Measurements from ENCODE around the gene C9orf85. TPM values are rescaled to one million over a fixed set of nuclear protein-coding genes. Genes with fewer than 3 reads are reported as not detected.

The C9orf85 gene
- total RNA-seq, 2 experiments from 2014 or later, result 5.6 to 14.2 TPM

- ChIA-PET CTCF (ENCODE audit: unreplicated experiment) (interaction anchor here (1.6 kb wide), 1 partner anchor 10 kb away, joined by 4 read pairs; no protein-coding TSS in a partner anchor), POLR2A (interaction anchor here (0.5 to 5.8 kb wide), 7 partner anchors 11 to 84 kb away, joined by 3 to 99 read pairs (median 6); partner anchors contain the start of genes ABHD17B and C9orf85)
- peak overlapping the region; percentile 40 for H3K4me3 ChIP-seq (ENCODE audit: low read depth, low read length, poor library complexity, severe bottlenecking)
- peak; percentile 71 for DNase-seq (ENCODE audit: low spot score)
- H3K27ac ChIP-seq (ENCODE audit: low read depth, low read length, poor library complexity, severe bottlenecking), result peak overlapping the region; percentile 94
- H3K4me1 ChIP-seq (ENCODE audit: insufficient read depth, low read length, poor library complexity, severe bottlenecking), result peaks cover 71% of the 10 kb centered on the region
- H3K79me2 ChIP-seq (ENCODE audit: insufficient read depth, low read depth, low read length), result peaks cover 100% of the 10 kb centered on the region
- no peak overlapping the region for H2AFZ ChIP-seq (ENCODE audit: low read length)
- intact Hi-C loops (cut with micrococcal nuclease; ENCODE audit: unreplicated experiment), result loop anchor here (2.0 kb wide), 1 partner anchor 14 kb away; no protein-coding TSS in a partner anchor
- peaks cover 39% of the 10 kb centered on the region for H3K9me3 ChIP-seq (ENCODE audit: low read length)
- no peaks in the 10 kb centered on the region for H3K9me2 ChIP-seq (ENCODE audit: insufficient read depth, low read length)
- no peak for TF ChIP-seq EZH2phosphoT487 (IDR thresholded peaks at IDR 0.05; ENCODE audit: borderline replicate concordance, low read depth, low read length)
- no peak for TF ChIP-seq CTCF (conservative IDR thresholded peaks at IDR 0.05; ENCODE audit: low read length)
- H4K20me1 ChIP-seq (ENCODE audit: insufficient read depth, low read length), result no peaks in the 10 kb centered on the region; the same call in 1 of the 2 replicates
- peak overlapping the region; percentile 60 for H3K4me2 ChIP-seq (ENCODE audit: low read length)
- peaks cover 61% of the 10 kb centered on the region for H3K36me3 ChIP-seq (ENCODE audit: insufficient read depth, low read length)
- no TSS peak for BruUV-seq (replicated peaks)
Measured at GRCh38 chr9:71886541-71886940, 24.9 kb upstream of the C9orf85 start.

GRCh38 chr9:71887362-71887761 lies 24.1 kb upstream of the C9orf85 start:
- Histone ChIP-seq H2AFZ (ENCODE audit: low read length) (no peak overlapping the region), H3K36me3 (ENCODE audit: insufficient read depth, low read length) (peaks cover 53% of the 10 kb centered on the region), H4K20me1 (ENCODE audit: insufficient read depth, low read length) (no peaks in the 10 kb centered on the region; the same call in 1 of the 2 replicates), H3K4me3 (ENCODE audit: low read depth, low read length, poor library complexity, severe bottlenecking) (peak overlapping the region; percentile 31), H3K9me2 (ENCODE audit: insufficient read depth, low read length) (no peaks in the 10 kb centered on the region), H3K4me2 (ENCODE audit: low read length) (peak overlapping the region; percentile 59), H3K4me1 (ENCODE audit: insufficient read depth, low read length, poor library complexity, severe bottlenecking) (peaks cover 79% of the 10 kb centered on the region), H3K9me3 (ENCODE audit: low read length) (peaks cover 31% of the 10 kb centered on the region), H3K27ac (ENCODE audit: low read depth, low read length, poor library complexity, severe bottlenecking) (peak overlapping the region; percentile 94), H3K79me2 (ENCODE audit: insufficient read depth, low read depth, low read length) (peaks cover 100% of the 10 kb centered on the region)
- ChIA-PET CTCF (ENCODE audit: unreplicated experiment) (interaction anchor here (1.6 kb wide), 1 partner anchor 10 kb away, joined by 4 read pairs; no protein-coding TSS in a partner anchor), POLR2A (interaction anchor here (0.6 to 5.8 kb wide), 9 partner anchors 11 to 138 kb away, joined by 3 to 99 read pairs (median 6); partner anchors contain the start of genes ABHD17B and C9orf85)
- BruUV-seq (replicated peaks), result no TSS peak
- no peak for TF ChIP-seq EZH2phosphoT487 (IDR thresholded peaks at IDR 0.05; ENCODE audit: borderline replicate concordance, low read depth, low read length)
- no peak for TF ChIP-seq CTCF (conservative IDR thresholded peaks at IDR 0.05; ENCODE audit: low read length)
- DNase-seq (ENCODE audit: low spot score), result no peak
- intact Hi-C loops (cut with micrococcal nuclease; ENCODE audit: unreplicated experiment), result loop anchor here (2.0 kb wide), 1 partner anchor 13 kb away; no protein-coding TSS in a partner anchor

Measured in OCI-LY7 (cell line).